NAMALWA (cell line): ENCODE data around the gene BZW2.

Experiments
- DNase-seq: peaks from one replicate; pipeline ENCODE4 v3.0.0-alpha.2; 2015; ENCODE audit warnings: low spot score

The BZW2 gene

DNA sequence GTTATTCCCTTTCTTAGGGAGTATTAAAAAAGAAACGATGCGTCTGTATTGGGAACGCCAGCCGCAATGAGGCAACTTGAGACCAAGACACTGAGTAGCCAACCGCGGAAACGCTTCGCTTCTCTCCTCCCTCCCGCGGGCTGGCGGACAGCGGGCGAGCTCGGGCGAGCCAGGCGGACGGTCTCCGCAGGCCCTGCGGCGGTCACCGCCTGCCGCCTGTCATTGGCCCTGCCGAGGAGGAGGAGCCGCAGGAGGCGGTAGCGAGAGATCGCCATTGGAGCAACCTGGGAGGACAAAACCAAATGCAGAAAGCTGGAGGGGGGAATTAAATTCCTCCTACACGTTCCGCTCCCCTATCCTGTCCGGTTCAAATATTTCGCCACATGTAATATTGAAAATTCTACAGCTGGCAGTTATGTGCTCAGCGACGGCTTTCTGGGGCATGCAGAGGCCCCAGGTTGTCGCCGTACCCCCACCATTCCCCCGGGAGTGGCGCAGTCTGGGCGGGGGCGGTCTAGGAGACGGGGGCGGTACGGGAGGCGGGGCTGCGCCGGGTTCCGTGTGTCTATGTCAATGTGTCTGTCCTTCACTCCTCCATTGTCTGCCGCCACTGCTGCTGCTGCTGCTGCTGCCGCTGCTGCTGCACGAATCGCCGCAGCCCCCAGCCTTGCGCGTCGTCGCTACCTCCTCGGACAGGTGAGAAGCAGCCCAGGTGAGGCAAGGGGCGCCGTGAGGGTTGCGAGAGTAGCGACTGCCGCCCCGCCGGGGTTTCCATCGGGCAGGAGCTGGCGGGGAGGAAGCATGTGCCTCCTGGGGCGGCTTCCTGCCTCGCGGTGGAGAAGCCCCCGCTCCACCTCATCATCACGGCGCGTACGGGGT lies at the start of gene BZW2, which contains the start of gene ANKMY2:
TSS of gene BZW2 (plus strand) at position 589 of the 879 bp plus-strand sequence. CDS start 19,263 bp downstream, outside the sequence.
TSS of gene ANKMY2 (minus strand) at position 162 of the 879 bp plus-strand sequence. CDS start 181 bp downstream, outside the sequence.
- DNase-seq, result peak; percentile 98

- no peak for DNase-seq
Observed at GRCh38 chr7:16598015-16598414, 48.0 kb upstream of the BZW2 start.

GRCh38 chr7:16599860-16600259 lies 46.1 kb upstream of the BZW2 start:
- no peak for DNase-seq

DNA sequence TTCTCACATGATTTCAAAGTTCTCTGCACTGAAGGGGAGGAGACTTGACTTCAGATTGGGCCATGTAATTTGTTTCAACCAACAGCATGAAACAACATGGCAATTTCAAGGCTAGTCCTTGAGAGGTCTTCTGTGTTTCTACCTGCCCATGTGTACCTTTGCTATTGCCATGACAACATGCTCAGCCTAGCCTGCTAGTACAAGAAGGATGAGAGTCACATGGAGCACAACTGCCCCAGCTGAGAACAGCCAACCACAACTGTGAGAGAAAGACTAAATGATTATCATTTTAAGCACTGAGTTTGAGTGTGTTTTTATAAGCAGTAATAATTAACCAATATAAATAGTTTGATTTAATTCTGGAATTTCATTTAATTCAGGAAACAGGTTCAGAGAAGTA lies 42.3 kb upstream of the BZW2 start:
- DNase-seq, result no peak

DNA sequence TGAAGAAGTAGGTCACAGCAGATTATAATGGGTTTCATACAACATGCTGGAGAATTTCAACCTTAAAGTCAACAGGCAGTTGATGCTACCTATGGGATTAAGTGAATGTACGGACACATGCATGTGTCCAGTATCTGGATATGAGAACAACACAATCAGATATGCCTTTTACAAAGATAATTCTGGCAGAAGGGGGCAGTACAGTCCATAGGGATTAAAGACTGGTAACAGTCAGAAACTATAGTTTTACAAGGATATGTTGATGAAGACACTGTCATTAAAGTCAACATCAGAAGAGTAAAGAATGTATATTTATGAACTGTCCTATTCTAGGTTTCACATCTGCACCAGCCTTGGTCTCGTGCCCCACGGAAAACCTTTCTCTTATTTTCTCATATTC lies 41.9 kb upstream of the BZW2 start:
- DNase-seq, result peak; percentile 16

- no peak for DNase-seq
Observed at GRCh38 chr7:16606704-16607103, 39.3 kb upstream of the BZW2 start.

DNA sequence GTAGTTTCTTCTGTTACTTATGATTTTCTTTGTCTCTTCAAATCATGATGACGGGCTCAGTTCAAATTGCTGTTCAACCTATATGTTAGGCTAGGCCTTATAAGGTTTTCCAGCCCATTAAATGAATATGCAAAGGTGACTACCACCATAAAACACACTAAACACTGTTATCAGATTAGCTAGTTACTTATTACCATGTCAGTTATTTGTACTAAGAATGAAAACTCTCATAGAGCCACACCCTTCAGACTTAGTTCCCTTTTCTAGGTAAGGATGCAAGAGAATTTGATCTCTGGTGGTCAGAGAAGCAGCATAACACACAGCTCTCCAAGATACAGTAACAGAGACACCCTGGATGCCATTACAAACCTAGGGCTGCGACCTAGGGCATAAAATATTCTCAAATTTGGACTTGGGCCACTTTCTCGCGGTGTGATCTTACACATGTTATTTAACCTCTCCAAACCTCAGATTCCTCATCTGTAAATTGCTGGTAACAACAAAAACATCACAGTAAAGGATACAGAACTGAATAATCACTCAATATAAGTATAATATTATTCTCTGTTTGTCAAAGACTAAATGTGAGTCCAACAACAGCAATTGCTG lies 36.0 kb upstream of the BZW2 start:
- DNase-seq, result no peak

GRCh38 chr7:16611711-16612110 lies 34.3 kb upstream of the BZW2 start:
- DNase-seq, result no peak

DNA sequence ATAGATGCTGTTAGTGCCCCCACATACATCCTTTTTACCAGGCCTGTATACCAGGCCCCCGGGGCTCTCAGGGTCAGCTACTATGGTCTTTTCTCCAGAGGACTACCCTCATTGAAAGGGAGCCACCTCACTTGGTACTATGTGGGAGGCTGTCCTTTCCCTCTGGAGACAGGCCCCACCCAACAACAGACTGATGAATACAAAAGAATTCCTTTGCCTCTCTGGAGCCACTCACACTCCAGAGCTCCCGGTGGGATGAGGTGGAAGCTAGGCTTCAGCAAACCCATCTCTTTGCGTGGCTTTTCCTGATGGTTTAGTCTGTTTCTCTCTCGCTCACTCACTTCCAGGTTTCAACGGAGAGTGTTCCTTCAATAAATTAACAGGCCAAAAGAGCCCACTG lies 30.8 kb upstream of the BZW2 start:
- no peak for DNase-seq

GRCh38 chr7:16616122-16616521 lies 29.9 kb upstream of the BZW2 start:
- no peak for DNase-seq

DNA sequence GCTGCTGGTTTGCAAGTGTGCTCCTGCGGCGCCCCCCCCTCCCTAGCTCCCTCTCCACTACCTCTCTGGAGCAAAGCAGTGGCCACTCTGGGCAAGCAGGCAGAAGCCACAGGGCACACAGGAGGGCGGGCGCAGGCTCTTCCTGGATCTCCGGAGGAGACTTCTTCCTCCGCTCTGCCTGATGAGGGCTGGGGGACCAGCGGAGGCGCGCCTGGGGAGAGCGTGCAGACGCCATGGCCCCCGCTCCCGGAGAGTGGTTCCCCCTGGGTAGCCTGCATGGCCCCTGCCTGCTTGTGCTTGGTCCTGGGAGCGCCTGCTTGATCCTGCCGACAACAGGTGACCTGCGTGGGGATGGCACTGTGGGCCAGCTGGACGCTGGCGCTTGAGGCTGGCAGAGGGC lies 29.4 kb upstream of the BZW2 start:
- no peak for DNase-seq

GRCh38 chr7:16619979-16620408 lies 26.0 kb upstream of the BZW2 start:
- no peak for DNase-seq

- no peak for DNase-seq
Observed at GRCh38 chr7:16626388-16626787, 19.6 kb upstream of the BZW2 start.

DNA sequence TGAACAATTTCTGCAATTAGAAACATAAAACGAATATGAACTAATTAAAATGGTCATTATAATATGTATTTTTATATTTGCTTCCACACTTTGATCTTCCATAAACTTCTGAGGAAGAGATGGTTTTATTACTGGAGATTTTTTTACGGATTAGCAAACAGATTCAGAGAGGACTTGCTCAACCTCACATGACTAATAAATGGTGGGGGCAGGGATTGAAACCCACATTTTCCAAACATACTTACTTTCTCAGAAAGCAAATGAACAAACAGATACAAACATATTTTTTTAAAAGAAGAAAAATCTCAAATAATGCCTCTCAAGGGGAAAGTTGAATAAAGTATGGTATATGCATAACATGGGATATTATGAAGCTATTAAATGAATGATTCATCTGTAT lies 18.7 kb upstream of the BZW2 start:
- DNase-seq, result no peak

DNA sequence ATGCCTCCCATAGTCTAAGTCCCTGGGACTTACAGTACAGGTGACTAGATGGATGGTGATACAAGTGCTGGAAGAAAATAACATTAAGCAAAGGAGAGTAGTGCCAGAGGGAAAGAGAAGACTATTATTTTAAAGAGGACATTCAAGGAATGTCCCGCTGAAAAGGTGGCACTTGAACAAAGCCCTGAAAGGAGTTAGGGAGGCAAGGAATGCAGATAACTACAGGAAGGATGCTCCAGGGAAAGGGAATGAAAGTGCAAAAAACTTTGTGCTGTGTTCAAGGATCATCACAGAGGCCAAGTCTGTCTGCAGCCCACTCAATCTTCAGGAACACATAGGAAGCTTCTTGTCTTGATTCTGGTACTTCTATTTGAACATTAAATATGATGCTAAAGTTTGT lies 15.3 kb upstream of the BZW2 start:
- DNase-seq, result no peak

GRCh38 chr7:16634271-16634738 lies 11.7 kb upstream of the BZW2 start:
- DNase-seq, result no peak

DNA sequence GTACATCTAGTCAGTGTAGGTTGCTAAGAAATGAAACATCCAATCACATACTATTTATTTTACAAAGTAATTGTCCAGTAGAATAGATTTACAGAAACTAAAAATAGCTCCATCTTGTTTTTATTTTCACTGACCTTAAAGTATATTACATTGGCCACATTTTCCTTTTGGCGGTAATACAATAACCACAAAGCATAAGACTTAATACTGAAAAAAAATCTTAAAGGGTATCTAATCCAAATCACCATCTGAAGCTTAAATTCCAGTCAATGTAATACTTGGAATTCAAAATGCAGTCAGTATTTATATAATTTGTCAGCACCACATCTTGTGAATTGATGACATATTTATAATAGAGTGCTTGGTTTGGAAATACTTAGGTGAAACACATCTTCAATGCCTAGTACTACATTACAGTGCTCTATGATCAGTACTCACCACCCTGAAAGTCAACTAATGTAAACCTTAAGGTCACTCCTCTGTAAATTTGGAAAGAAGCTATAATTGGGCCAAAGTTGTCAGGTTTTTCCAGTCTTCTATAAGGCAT lies 9.4 kb upstream of the BZW2 start:
- DNase-seq, result no peak

DNA sequence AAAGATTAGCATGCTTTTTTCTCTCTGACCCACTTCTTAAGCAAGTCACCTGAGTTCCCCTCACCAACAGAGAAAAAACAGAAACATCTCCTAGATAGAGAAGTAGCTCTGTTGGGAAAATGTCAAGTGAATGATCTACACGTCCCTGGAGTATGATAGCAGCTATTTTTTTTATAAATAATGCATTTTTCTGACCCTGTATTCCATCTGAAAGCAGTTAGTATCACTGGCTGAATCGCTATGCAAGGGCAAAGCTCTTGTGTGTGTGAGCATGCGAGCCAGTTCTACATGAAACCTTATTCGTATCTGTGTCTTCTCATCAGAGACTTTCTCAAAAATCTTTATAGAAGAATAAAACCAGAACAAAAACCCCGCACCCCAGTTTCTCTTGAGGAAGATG lies 8.6 kb upstream of the BZW2 start:
- DNase-seq, result no peak

DNA sequence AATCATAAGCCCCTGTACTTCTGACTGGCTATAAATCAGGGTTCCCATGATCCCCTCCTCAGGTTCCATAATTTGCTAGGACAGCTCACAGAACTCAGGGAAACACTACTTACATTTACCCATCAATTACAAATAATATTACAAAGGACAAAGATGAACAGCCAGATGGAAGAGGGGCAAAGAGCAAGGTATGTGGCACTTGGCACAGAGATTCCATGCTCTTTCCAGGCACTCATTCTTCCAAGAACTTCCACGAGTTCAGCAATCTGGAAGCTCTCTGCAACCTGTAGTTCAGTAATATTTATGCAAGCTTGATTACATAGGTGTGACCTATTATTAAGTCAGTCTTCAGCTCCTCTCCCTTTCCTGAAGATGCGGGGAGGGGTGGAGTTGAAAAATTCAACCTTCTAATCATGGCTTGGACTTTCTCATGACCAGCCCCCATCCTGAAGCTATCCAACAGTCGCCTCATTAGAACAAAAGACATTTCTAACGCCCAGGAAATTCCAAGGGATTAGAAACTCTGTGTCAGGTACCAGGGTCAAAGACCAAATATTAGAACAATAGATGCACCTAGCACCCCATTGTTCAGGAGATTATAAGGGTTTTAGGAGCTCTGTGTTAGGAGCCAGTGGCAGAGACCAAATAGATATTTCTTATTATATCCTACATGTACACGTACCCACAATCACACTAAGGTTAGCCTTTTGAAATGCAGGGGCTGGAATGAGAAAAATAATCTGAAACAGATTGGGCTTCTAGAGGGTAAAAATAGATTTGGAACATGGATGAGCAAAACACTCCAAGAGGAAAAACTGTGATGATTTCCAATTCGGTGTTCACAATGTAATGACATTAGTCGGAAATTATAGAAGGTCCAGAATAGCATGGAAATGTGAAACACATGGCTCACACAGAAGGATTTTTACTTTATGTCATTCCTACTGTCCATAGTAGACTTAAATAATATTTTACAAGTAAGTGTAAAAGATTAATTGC lies 7.4 kb upstream of the BZW2 start:
- no peak for DNase-seq

DNA sequence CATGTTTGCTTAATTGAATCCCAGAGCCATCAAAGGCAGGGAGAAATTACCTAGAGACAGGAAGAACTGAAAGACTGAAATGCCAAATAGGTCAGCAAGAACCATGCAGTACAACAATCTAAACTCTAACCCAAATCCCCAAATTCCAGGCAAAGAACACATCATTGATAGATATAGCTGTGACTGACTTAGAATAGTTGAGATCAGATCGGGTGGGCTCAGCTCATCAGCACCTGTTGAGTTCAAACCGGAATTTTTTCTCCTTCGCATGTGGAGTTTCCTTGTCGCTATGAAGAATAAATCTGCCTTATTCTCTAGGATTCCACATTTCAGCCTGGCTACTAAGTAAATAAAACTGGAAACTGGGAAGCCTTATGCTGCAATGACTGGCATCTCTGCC lies 1.8 kb upstream of the BZW2 start:
- no peak for DNase-seq

DNA sequence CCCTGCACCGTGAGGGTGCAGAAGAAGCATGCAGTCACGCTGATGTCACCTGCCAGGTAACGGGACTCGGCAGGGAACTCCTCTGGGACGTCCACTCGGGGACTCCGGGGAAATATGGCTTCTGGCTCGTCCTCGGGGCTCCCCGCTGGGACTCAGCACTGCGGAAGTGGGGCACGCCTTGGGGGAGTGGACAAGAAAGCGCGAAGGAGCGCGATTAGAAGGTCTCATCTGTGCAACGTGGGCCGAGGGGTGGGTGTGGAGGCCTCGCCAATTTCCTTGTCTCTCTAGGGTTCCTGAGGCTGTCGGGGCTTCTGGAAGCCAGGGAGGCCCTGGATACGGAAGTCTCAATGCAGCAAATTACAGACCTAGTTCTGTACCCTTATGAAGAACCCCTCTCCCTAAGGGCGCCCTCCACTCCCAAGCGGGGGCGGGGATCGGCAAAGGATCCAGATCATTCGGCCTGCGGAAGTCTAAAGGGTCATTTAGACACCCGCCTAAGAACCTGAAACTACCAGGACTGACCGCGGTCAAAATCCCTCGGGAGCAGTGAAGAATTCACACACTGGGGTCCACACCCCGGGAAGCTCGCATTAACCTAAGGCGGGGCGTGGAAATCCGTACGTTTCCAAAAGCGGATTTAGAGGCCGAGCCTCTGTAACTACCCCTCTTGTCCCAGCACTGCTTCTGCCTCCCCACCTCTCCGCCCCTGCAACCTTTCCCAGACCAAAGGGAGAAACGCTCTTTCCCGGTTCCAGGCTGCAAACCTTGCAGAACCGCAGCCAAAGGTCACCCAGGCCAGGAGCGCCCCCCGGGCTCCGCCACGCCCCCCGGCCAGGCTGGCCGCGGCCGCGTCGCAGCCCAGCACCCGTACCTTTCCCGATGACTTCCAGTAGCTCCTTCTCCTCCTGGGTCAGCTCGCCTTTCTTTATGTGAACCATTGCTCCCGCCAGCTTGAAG lies 1.1 kb upstream of the BZW2 start:
- no peak for DNase-seq
